HG02973 (cell line): ENCODE measurements around the gene TRIM32.

Experiments used
- ATAC-seq: cut with Tn5 transposase; IDR thresholded peaks from one replicate; pipeline ENCODE4 v1.9.1; 2021; ENCODE audit warnings: moderate library complexity; ENCODE audit not compliant: unreplicated experiment

Gene TRIM32

GRCh38 chr9:116703634-116704033 lies 16.5 kb downstream of the TRIM32 start:
- no peak for ATAC-seq

GRCh38 chr9:116704470-116704869 lies 17.4 kb downstream of the TRIM32 start:
- ATAC-seq: no peak

- ATAC-seq: no peak
Observed at GRCh38 chr9:116705531-116705930, 18.4 kb downstream of the TRIM32 start.

GRCh38 chr9:116706310-116707290 lies 19.5 kb downstream of the TRIM32 start:
- ATAC-seq: no peak

GRCh38 chr9:116712781-116713180 lies 25.7 kb downstream of the TRIM32 start:
- ATAC-seq: no peak

- no peak for ATAC-seq
Observed at GRCh38 chr9:116713271-116713670, 26.2 kb downstream of the TRIM32 start.

GRCh38 chr9:116715751-116716150 lies 28.6 kb downstream of the TRIM32 start:
- no peak for ATAC-seq

GRCh38 chr9:116716438-116716837 lies 29.3 kb downstream of the TRIM32 start:
- no peak for ATAC-seq

- no peak for ATAC-seq
Observed at GRCh38 chr9:116717150-116717549, 30.0 kb downstream of the TRIM32 start.

- ATAC-seq: no peak
Observed at GRCh38 chr9:116718111-116718510, 31.0 kb downstream of the TRIM32 start.

- no peak for ATAC-seq
Observed at GRCh38 chr9:116720111-116720510, 33.0 kb downstream of the TRIM32 start.

- no peak for ATAC-seq
Observed at GRCh38 chr9:116721411-116721810, 34.3 kb downstream of the TRIM32 start.

GRCh38 chr9:116721944-116722343 lies 34.8 kb downstream of the TRIM32 start:
- no peak for ATAC-seq

GRCh38 chr9:116724123-116724522 lies 37.0 kb downstream of the TRIM32 start:
- no peak for ATAC-seq

GRCh38 chr9:116726602-116727001 lies 39.5 kb downstream of the TRIM32 start:
- ATAC-seq: no peak

GRCh38 chr9:116733010-116733641 lies 46.0 kb downstream of the TRIM32 start:
- ATAC-seq: no peak

GRCh38 chr9:116736399-116737151 lies 49.5 kb downstream of the TRIM32 start:
- no peak for ATAC-seq

GRCh38 chr9:116737152-116737546 lies 50.0 kb downstream of the TRIM32 start:
- ATAC-seq: peak; percentile 87

- ATAC-seq: no peak
Observed at GRCh38 chr9:116741086-116741740, 54.1 kb downstream of the TRIM32 start.

GRCh38 chr9:116741742-116742141 lies 54.6 kb downstream of the TRIM32 start:
- ATAC-seq: no peak

- no peak for ATAC-seq
Observed at GRCh38 chr9:116749176-116749575, 62.1 kb downstream of the TRIM32 start.
